OCI-LY1 (cell line): Measurements from ENCODE around the gene ETV3L.

Source experiments
- EZH2 ChIP-seq: fragments of 200-600 bp; sonication (generic), shearing (Covaris generic); IDR thresholded peaks from 2 replicates; pipeline ENCODE4 v1.8.0; 2017; ENCODE audit warnings: borderline replicate concordance, mixed run types, mild to moderate bottlenecking, antibody characterized with exemption, low read length, moderate library complexity, mixed read lengths
- TF ChIP-seq, protein P1 (sequence below): fragments of 200-600 bp; sonication (generic), shearing (Covaris generic); IDR thresholded peaks from 2 replicates; pipeline ENCODE4 v1.5.1; 2017; ENCODE audit warnings: mild to moderate bottlenecking, antibody characterized with exemption, low read length, moderate library complexity, mixed read lengths

DNA sequence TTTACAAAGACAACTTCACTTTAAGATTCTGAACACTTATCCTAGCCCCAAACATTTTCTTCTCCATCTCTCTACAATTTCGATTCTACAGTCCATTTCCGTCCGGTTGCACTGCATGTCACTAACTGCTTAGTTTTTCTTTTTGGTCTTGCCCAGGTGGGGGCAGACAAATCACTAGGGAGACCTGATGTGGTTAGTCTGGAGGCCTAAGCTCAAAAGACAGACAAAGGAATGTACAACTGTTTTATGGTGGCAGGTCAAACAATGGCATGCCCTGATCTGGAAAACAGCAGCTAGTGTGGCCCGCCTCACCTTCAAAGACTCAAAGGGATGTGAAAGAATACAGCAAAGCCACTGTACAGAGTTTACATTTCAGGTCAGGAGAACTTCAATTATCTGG is 34.8 kb upstream of the ETV3L start:
- TF ChIP-seq, protein P1, sequence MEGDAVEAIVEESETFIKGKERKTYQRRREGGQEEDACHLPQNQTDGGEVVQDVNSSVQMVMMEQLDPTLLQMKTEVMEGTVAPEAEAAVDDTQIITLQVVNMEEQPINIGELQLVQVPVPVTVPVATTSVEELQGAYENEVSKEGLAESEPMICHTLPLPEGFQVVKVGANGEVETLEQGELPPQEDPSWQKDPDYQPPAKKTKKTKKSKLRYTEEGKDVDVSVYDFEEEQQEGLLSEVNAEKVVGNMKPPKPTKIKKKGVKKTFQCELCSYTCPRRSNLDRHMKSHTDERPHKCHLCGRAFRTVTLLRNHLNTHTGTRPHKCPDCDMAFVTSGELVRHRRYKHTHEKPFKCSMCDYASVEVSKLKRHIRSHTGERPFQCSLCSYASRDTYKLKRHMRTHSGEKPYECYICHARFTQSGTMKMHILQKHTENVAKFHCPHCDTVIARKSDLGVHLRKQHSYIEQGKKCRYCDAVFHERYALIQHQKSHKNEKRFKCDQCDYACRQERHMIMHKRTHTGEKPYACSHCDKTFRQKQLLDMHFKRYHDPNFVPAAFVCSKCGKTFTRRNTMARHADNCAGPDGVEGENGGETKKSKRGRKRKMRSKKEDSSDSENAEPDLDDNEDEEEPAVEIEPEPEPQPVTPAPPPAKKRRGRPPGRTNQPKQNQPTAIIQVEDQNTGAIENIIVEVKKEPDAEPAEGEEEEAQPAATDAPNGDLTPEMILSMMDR: no peak
- no peak for TF ChIP-seq EZH2
